Measurements from ENCODE around the gene AP5S1.

The AP5S1 gene

DNA sequence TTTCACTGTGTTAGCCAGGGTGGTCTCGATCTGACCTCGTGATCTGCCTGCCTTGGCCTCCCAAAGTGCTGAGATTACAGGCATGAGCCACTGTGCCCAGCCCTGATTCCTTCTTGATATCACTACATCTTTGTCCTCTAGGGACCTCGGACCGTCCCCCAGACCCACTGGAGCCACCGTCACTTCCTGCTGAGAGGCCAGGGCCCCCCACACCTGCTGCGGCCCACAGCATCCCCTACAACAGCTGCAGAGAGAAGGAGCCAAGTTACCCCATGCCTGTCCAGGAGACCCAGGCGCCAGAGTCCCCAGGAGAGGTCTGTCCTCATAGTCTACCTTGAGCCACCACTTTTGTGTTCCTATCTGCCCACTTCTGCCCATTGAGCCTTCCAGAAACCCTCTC lies 40.8 kb downstream of the AP5S1 start:
- Histone ChIP-seq H2AK5ac (ENCODE audit: low read length, severe bottlenecking) (no peak overlapping the region), H3K79me1 (replicated peaks; ENCODE audit: low read length, poor library complexity, severe bottlenecking) (peaks cover 48% of the 10 kb centered on the region), H2BK120ac (ENCODE audit: low read depth, low read length) (no peak overlapping the region), H3K4me3 (ENCODE audit: insufficient read depth in 1 of 2, low read depth in 1 of 2, low read length in 2 of 2) (no peak overlapping the region), H3K4me1 (ENCODE audit: control insufficient read depth, insufficient read depth, low read depth, low read length) (peaks cover 3% of the 10 kb centered on the region), H3K14ac (ENCODE audit: low read length in 2 of 2) (no peak overlapping the region), H4K91ac (ENCODE audit: low read length) (no peak overlapping the region), H3K4ac (ENCODE audit: low read depth in 1 of 2, low read length in 2 of 2) (no peak overlapping the region), H3K9ac (ENCODE audit: low read length) (no peak overlapping the region), H3K23ac (ENCODE audit: low read length in 2 of 2) (no peak overlapping the region), H3K27me3 (ENCODE audit: control insufficient read depth in 1 of 2, insufficient read depth in 1 of 2, low read length in 2 of 2) (no peaks in the 10 kb centered on the region), H4K8ac (ENCODE audit: low read length) (no peak overlapping the region), H3K4me2 (ENCODE audit: low read length, poor library complexity, severe bottlenecking) (no peak overlapping the region), H3K9me3 (ENCODE audit: control insufficient read depth, low read length) (no peaks in the 10 kb centered on the region), H2BK15ac (ENCODE audit: low read depth, poor library complexity, severe bottlenecking) (no peak overlapping the region), H2AFZ (ENCODE audit: low read depth, low read length) (no peak overlapping the region), H3K27ac (ENCODE audit: low read length, poor library complexity, severe bottlenecking) (no peak overlapping the region), H3K36me3 (ENCODE audit: control insufficient read depth in 1 of 2, insufficient read depth in 2 of 2, low read depth in 1 of 2, low read length in 2 of 2) (peaks cover 87 to 91% of the 10 kb centered on the region in 2 experiments), H3K18ac (ENCODE audit: low read depth in 1 of 2, low read length in 2 of 2) (no peak overlapping the region), H2BK5ac (ENCODE audit: low read depth, low read length, poor library complexity, severe bottlenecking) (no peak overlapping the region), H2BK12ac (ENCODE audit: low read length in 2 of 2) (no peak overlapping the region)
- whole genome bisulfite sequencing, result 98% methylated on average over 7 of the region's 7 CpGs
- no peak for DNase-seq

DNA sequence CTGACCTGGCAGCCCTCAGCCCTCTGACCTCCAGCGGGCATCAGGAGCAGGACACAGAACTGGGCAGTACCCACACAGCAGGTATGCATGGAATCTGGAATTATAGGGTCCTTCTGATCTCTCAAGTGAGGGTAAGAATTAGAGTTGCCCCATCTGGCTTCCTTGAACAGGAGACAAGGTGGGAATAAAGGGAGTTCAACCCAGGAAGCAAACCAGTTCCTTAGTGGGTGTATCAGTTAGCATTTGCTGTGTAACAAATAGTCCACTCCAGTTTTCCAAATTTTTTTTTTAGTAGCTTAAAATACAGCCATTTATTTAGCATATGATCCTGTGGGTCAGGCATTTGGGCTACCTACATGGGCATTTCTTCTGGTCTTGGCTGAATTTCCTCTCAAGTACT lies 42.0 kb downstream of the AP5S1 start:
- peaks cover 3% of the 10 kb centered on the region for H3K4me1 ChIP-seq (ENCODE audit: control insufficient read depth, insufficient read depth, low read depth, low read length)
- H3K4me2 ChIP-seq (ENCODE audit: low read length, poor library complexity, severe bottlenecking), result no peak overlapping the region
- H2BK120ac ChIP-seq (ENCODE audit: low read depth, low read length), result no peak overlapping the region
- H3K14ac ChIP-seq (ENCODE audit: low read length in 2 of 2), result no peak overlapping the region
- no peak overlapping the region for H4K8ac ChIP-seq (ENCODE audit: low read length)
- no peak overlapping the region for H4K91ac ChIP-seq (ENCODE audit: low read length)
- no peak overlapping the region for H2AK5ac ChIP-seq (ENCODE audit: low read length, severe bottlenecking)
- no peak overlapping the region for H3K4me3 ChIP-seq (ENCODE audit: insufficient read depth in 1 of 2, low read depth in 1 of 2, low read length in 2 of 2)
- peaks cover 42% of the 10 kb centered on the region for H3K79me1 ChIP-seq (replicated peaks; ENCODE audit: low read length, poor library complexity, severe bottlenecking)
- H3K27ac ChIP-seq (ENCODE audit: low read length, poor library complexity, severe bottlenecking), result no peak overlapping the region
- H3K18ac ChIP-seq (ENCODE audit: low read depth in 1 of 2, low read length in 2 of 2), result no peak overlapping the region
- H3K27me3 ChIP-seq (ENCODE audit: control insufficient read depth in 1 of 2, insufficient read depth in 1 of 2, low read length in 2 of 2), result no peaks in the 10 kb centered on the region
- WGBS, result 100% methylated on average over 1 of the region's 1 CpG
- H3K23ac ChIP-seq (ENCODE audit: low read length in 2 of 2), result no peak overlapping the region
- no peak overlapping the region for H3K4ac ChIP-seq (ENCODE audit: low read depth in 1 of 2, low read length in 2 of 2)
- peak overlapping the region; percentile 7 for H3K9ac ChIP-seq (ENCODE audit: low read length)
- H2BK15ac ChIP-seq (ENCODE audit: low read depth, poor library complexity, severe bottlenecking), result no peak overlapping the region
- H2AFZ ChIP-seq (ENCODE audit: low read depth, low read length), result no peak overlapping the region
- H2BK5ac ChIP-seq (ENCODE audit: low read depth, low read length, poor library complexity, severe bottlenecking), result no peak overlapping the region
- H2BK12ac ChIP-seq (ENCODE audit: low read length in 2 of 2), result no peak overlapping the region
- no peaks in the 10 kb centered on the region for H3K9me3 ChIP-seq (ENCODE audit: control insufficient read depth, low read length)
- no peak for DNase-seq
- H3K36me3 ChIP-seq (ENCODE audit: control insufficient read depth in 1 of 2, insufficient read depth in 2 of 2, low read depth in 1 of 2, low read length in 2 of 2), result peaks cover 87 to 90% of the 10 kb centered on the region in 2 experiments

DNA sequence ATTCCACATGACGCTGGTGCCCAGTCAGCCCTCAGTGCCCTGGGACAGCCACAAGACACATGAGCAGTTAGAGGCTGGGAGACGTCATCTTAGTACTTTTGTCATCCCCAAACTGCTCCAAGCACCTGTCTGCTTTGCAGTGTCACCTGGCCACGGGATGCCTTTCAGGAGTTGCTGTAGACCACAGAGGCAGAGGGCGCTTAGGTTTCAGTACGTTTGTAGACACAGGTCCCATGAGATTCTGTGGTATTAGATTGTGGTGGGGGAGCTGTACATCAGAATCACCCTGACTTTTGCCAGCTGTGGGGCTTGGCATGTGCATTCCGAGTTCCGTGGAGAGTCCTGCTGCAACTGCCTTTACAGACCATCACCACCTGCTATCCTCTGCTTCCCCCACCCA lies 43.0 kb downstream of the AP5S1 start:
- Histone ChIP-seq H3K9ac (ENCODE audit: low read length) (peak overlapping the region; percentile 7), H4K8ac (ENCODE audit: low read length) (no peak overlapping the region), H3K4ac (ENCODE audit: low read depth in 1 of 2, low read length in 2 of 2) (no peak overlapping the region), H2BK12ac (ENCODE audit: low read length in 2 of 2) (no peak overlapping the region), H2BK15ac (ENCODE audit: low read depth, poor library complexity, severe bottlenecking) (no peak overlapping the region), H3K9me3 (ENCODE audit: control insufficient read depth, low read length) (no peaks in the 10 kb centered on the region), H3K23ac (ENCODE audit: low read length in 2 of 2) (no peak overlapping the region), H3K79me1 (replicated peaks; ENCODE audit: low read length, poor library complexity, severe bottlenecking) (peaks cover 39% of the 10 kb centered on the region), H2BK5ac (ENCODE audit: low read depth, low read length, poor library complexity, severe bottlenecking) (no peak overlapping the region), H3K14ac (ENCODE audit: low read length in 2 of 2) (no peak overlapping the region), H3K4me1 (ENCODE audit: control insufficient read depth, insufficient read depth, low read depth, low read length) (peaks cover 3% of the 10 kb centered on the region), H2AFZ (ENCODE audit: low read depth, low read length) (no peak overlapping the region), H3K36me3 (ENCODE audit: control insufficient read depth in 1 of 2, insufficient read depth in 2 of 2, low read depth in 1 of 2, low read length in 2 of 2) (peaks cover 88 to 89% of the 10 kb centered on the region in 2 experiments), H3K27me3 (ENCODE audit: control insufficient read depth in 1 of 2, insufficient read depth in 1 of 2, low read length in 2 of 2) (no peaks in the 10 kb centered on the region), H3K18ac (ENCODE audit: low read depth in 1 of 2, low read length in 2 of 2) (no peak overlapping the region), H3K4me2 (ENCODE audit: low read length, poor library complexity, severe bottlenecking) (no peak overlapping the region), H3K27ac (ENCODE audit: low read length, poor library complexity, severe bottlenecking) (no peak overlapping the region), H3K4me3 (ENCODE audit: insufficient read depth in 1 of 2, low read depth in 1 of 2, low read length in 2 of 2) (no peak overlapping the region), H2AK5ac (ENCODE audit: low read length, severe bottlenecking) (no peak overlapping the region), H2BK120ac (ENCODE audit: low read depth, low read length) (no peak overlapping the region), H4K91ac (ENCODE audit: low read length) (no peak overlapping the region)
- WGBS, result 95% methylated on average over 7 of the region's 7 CpGs
- DNase-seq, result no peak

DNA sequence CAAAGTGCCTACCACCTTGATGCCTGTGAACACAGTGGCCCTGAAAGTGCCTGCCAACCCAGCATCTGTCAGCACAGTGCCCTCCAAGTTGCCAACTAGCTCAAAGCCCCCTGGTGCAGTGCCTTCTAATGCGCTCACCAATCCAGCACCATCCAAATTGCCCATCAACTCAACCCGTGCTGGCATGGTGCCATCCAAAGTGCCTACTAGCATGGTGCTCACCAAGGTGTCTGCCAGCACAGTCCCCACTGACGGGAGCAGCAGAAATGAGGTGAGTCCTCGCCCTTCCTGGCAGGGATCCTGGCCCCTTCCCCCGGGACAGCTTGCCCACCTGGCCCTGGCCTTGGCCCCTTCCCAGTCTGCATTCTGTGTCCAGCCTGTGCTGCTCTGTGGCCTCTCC lies 44.2 kb downstream of the AP5S1 start:
- peaks cover 3% of the 10 kb centered on the region for H3K4me1 ChIP-seq (ENCODE audit: control insufficient read depth, insufficient read depth, low read depth, low read length)
- peaks cover 79 to 89% of the 10 kb centered on the region in 2 experiments for H3K36me3 ChIP-seq (ENCODE audit: control insufficient read depth in 1 of 2, insufficient read depth in 2 of 2, low read depth in 1 of 2, low read length in 2 of 2)
- H2AK5ac ChIP-seq (ENCODE audit: low read length, severe bottlenecking), result no peak overlapping the region
- WGBS, result 95% methylated on average over 5 of the region's 5 CpGs
- no peak overlapping the region for H2BK120ac ChIP-seq (ENCODE audit: low read depth, low read length)
- H3K9me3 ChIP-seq (ENCODE audit: control insufficient read depth, low read length), result no peaks in the 10 kb centered on the region
- H4K8ac ChIP-seq (ENCODE audit: low read length), result no peak overlapping the region
- H2BK5ac ChIP-seq (ENCODE audit: low read depth, low read length, poor library complexity, severe bottlenecking), result no peak overlapping the region
- no peak overlapping the region for H4K91ac ChIP-seq (ENCODE audit: low read length)
- H2AFZ ChIP-seq (ENCODE audit: low read depth, low read length), result no peak overlapping the region
- no peak overlapping the region for H3K23ac ChIP-seq (ENCODE audit: low read length in 2 of 2)
- H3K18ac ChIP-seq (ENCODE audit: low read depth in 1 of 2, low read length in 2 of 2), result no peak overlapping the region
- no peak overlapping the region for H3K9ac ChIP-seq (ENCODE audit: low read length)
- no peaks in the 10 kb centered on the region for H3K27me3 ChIP-seq (ENCODE audit: control insufficient read depth in 1 of 2, insufficient read depth in 1 of 2, low read length in 2 of 2)
- no peak for DNase-seq
- H3K4me3 ChIP-seq (ENCODE audit: insufficient read depth in 1 of 2, low read depth in 1 of 2, low read length in 2 of 2), result no peak overlapping the region
- no peak overlapping the region for H2BK15ac ChIP-seq (ENCODE audit: low read depth, poor library complexity, severe bottlenecking)
- no peak overlapping the region for H3K4me2 ChIP-seq (ENCODE audit: low read length, poor library complexity, severe bottlenecking)
- H3K27ac ChIP-seq (ENCODE audit: low read length, poor library complexity, severe bottlenecking), result no peak overlapping the region
- no peak overlapping the region for H3K4ac ChIP-seq (ENCODE audit: low read depth in 1 of 2, low read length in 2 of 2)
- H3K14ac ChIP-seq (ENCODE audit: low read length in 2 of 2), result no peak overlapping the region
- no peak overlapping the region for H2BK12ac ChIP-seq (ENCODE audit: low read length in 2 of 2)
- peaks cover 36% of the 10 kb centered on the region for H3K79me1 ChIP-seq (replicated peaks; ENCODE audit: low read length, poor library complexity, severe bottlenecking)
